Subcutaneous abdominal adipose tissue (tissue), 5 donors: Measurements from ENCODE around the gene GOLGA8G.
"Not testable (repeated sequence)": the region's sequence is repeated elsewhere in the genome, so short reads cannot be mapped to it uniquely, and the experiment has no call there.

ENCODE experiments used
- H3K27ac ChIP-seq: one replicate; pipeline ENCODE4 v1.7.0; 2013; ENCODE audit warnings: low read depth, mild to moderate bottlenecking, inconsistent platforms, low read length, moderate library complexity
- H3K27me3 ChIP-seq, 5 donors: one replicate each; pipeline ENCODE4 v1.7.0; 2013; ENCODE audit warnings: low read length in 5 of 5, inconsistent platforms in 1 of 5; ENCODE audit not compliant: control insufficient read depth in 5 of 5, insufficient read depth in 4 of 5
- H3K36me3 ChIP-seq, 5 donors: one replicate each; pipeline ENCODE4 v1.7.0; 2013; ENCODE audit warnings: low read length in 5 of 5; ENCODE audit not compliant: control insufficient read depth in 5 of 5, insufficient read depth in 5 of 5
- H3K4me1 ChIP-seq, 5 donors: one replicate each; pipeline ENCODE4 v1.7.0; 2013; ENCODE audit warnings: low read length in 5 of 5, mild to moderate bottlenecking in 3 of 5, moderate library complexity in 1 of 5; ENCODE audit not compliant: control insufficient read depth in 5 of 5, insufficient read depth in 5 of 5
- H3K4me3 ChIP-seq, 5 donors: one replicate each; pipeline ENCODE4 v1.7.0; 2013; ENCODE audit warnings: low read length in 5 of 5, low read depth in 1 of 5
- H3K9ac ChIP-seq, 5 donors: one replicate each; pipeline ENCODE4 v1.7.0; 2013; ENCODE audit warnings: low read length in 5 of 5, mild to moderate bottlenecking in 4 of 5, moderate library complexity in 3 of 5
- H3K9me3 ChIP-seq, 5 donors: one replicate each; pipeline ENCODE4 v1.7.0; 2013; ENCODE audit warnings: low read length in 5 of 5; ENCODE audit not compliant: control insufficient read depth in 5 of 5
- donor health status: healthy.
- donor health status: healthy.
- donor health status: healthy.
- donor health status: healthy.
- donor health status: healthy.

The GOLGA8G gene

GRCh38 chr15:28532954-28533353 is at the start of gene GOLGA8G:
Gene GOLGA8G, minus strand, starts transcription at chr15:28532971. Its CDS starts 62 bp downstream, at chr15:28532909.
- H3K36me3 ChIP-seq, H3K4me3 ChIP-seq, H3K9me3 ChIP-seq, H3K4me1 ChIP-seq, H3K27ac ChIP-seq, H3K27me3 ChIP-seq, H3K9ac ChIP-seq: not testable (repeated sequence)

- not testable (repeated sequence) for H3K9me3 ChIP-seq, H3K4me3 ChIP-seq, H3K27ac ChIP-seq, H3K27me3 ChIP-seq, H3K9ac ChIP-seq, H3K4me1 ChIP-seq, H3K36me3 ChIP-seq
Measured at GRCh38 chr15:28573351-28573750, 40.6 kb upstream of the GOLGA8G start.

- not testable (repeated sequence) for H3K9ac ChIP-seq, H3K27me3 ChIP-seq, H3K4me1 ChIP-seq, H3K4me3 ChIP-seq, H3K27ac ChIP-seq, H3K9me3 ChIP-seq, H3K36me3 ChIP-seq
Measured at GRCh38 chr15:28553268-28553667, 20.5 kb upstream of the GOLGA8G start, which contains the start of gene GOLGA6L25. Gene GOLGA6L25, plus strand, starts transcription at chr15:28553568. Its CDS starts 61 bp downstream, at chr15:28553629.

- H3K9ac ChIP-seq, H3K4me3 ChIP-seq, H3K9me3 ChIP-seq, H3K27me3 ChIP-seq, H3K27ac ChIP-seq, H3K36me3 ChIP-seq, H3K4me1 ChIP-seq: not testable (repeated sequence)
Measured at GRCh38 chr15:28515208-28515607, 17.6 kb downstream of the GOLGA8G start.

- not testable (repeated sequence) for H3K27me3 ChIP-seq, H3K4me3 ChIP-seq, H3K9me3 ChIP-seq, H3K4me1 ChIP-seq, H3K9ac ChIP-seq, H3K36me3 ChIP-seq, H3K27ac ChIP-seq
Measured at GRCh38 chr15:28514128-28514527, 18.6 kb downstream of the GOLGA8G start.

- not testable (repeated sequence) for H3K27me3 ChIP-seq
Measured at GRCh38 chr15:28508217-28508889, 24.4 kb downstream of the GOLGA8G start.

GRCh38 chr15:28481340-28481739 is 51.4 kb downstream of the GOLGA8G start:
- not testable (repeated sequence) for H3K9ac ChIP-seq, H3K36me3 ChIP-seq, H3K4me3 ChIP-seq, H3K27ac ChIP-seq, H3K27me3 ChIP-seq, H3K9me3 ChIP-seq, H3K4me1 ChIP-seq

More at GRCh38 chr15:28508217-28508889, 24.4 kb downstream of the GOLGA8G start:
- not testable (repeated sequence) for H3K4me1 ChIP-seq, H3K9ac ChIP-seq, H3K36me3 ChIP-seq, H3K4me3 ChIP-seq, H3K9me3 ChIP-seq, H3K27ac ChIP-seq
